Nephron progenitor cell (in vitro differentiated cells): ENCODE measurements around the gene GSE1.

Source experiments
- DNase-seq: peaks from one replicate; pipeline ENCODE4 v3.0.0; 2021
- H3K27ac Mint-ChIP-seq: 2 replicates; pipeline ENCODE4 v1.8.0; 2021; ENCODE audit warnings: mild to moderate bottlenecking, moderate library complexity, mixed read lengths
- H3K27me3 Mint-ChIP-seq: 2 replicates; pipeline ENCODE4 v1.8.0; 2021; ENCODE audit warnings: mild to moderate bottlenecking, low read depth, mixed read lengths; ENCODE audit not compliant: poor library complexity
- H3K36me3 Mint-ChIP-seq: 2 replicates; pipeline ENCODE4 v1.8.0; 2021; ENCODE audit warnings: low read depth, mixed read lengths
- H3K4me1 Mint-ChIP-seq: 2 replicates; pipeline ENCODE4 v1.8.0; 2021; ENCODE audit warnings: mixed read lengths
- H3K4me3 Mint-ChIP-seq: 2 replicates; pipeline ENCODE4 v1.8.0; 2021; ENCODE audit warnings: mild to moderate bottlenecking, moderate library complexity, mixed read lengths
- H3K9me3 Mint-ChIP-seq: 2 replicates; pipeline ENCODE4 v1.8.0; 2021; ENCODE audit warnings: mild to moderate bottlenecking, moderate library complexity, mixed read lengths
- TF ChIP-seq, protein P1 (sequence below): fragments of 200-600 bp; sonication (generic); IDR thresholded peaks from 2 replicates; pipeline ENCODE4 v1.5.0; 2021; ENCODE audit warnings: antibody characterized with exemption

Gene GSE1

DNA sequence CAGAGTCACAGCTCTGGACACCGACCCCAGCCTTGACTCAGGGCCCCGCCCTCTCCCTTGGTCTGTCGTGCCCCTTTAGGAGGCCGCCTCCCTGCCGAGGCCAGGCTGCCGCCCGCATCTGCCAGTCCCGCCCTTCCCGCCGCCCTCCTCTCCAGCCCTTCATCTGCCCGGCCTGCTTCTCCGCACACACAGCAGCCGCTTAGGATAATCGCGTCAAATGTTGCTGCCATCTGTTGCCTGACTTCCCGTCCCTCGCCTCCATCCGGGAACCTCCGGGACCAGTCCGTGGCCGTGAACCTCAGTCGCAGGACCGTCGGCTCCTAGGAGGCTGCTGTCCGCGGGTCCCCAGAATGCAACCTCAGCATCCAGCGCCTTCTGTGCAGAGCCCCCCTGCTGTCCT, 11.9 kb downstream of the GSE1 start:
- peaks cover 36% of the 10 kb centered on the region for H3K36me3 Mint-ChIP-seq
- H3K9me3 Mint-ChIP-seq, result peaks cover 14% of the 10 kb centered on the region
- DNase-seq, result no peak
- no peak overlapping the region for H3K27ac Mint-ChIP-seq
- TF ChIP-seq, protein P1, sequence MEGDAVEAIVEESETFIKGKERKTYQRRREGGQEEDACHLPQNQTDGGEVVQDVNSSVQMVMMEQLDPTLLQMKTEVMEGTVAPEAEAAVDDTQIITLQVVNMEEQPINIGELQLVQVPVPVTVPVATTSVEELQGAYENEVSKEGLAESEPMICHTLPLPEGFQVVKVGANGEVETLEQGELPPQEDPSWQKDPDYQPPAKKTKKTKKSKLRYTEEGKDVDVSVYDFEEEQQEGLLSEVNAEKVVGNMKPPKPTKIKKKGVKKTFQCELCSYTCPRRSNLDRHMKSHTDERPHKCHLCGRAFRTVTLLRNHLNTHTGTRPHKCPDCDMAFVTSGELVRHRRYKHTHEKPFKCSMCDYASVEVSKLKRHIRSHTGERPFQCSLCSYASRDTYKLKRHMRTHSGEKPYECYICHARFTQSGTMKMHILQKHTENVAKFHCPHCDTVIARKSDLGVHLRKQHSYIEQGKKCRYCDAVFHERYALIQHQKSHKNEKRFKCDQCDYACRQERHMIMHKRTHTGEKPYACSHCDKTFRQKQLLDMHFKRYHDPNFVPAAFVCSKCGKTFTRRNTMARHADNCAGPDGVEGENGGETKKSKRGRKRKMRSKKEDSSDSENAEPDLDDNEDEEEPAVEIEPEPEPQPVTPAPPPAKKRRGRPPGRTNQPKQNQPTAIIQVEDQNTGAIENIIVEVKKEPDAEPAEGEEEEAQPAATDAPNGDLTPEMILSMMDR, result no peak
- peaks cover 60% of the 10 kb centered on the region for H3K27me3 Mint-ChIP-seq
- peaks cover 61% of the 10 kb centered on the region for H3K4me1 Mint-ChIP-seq
- no peak overlapping the region for H3K4me3 Mint-ChIP-seq

DNA sequence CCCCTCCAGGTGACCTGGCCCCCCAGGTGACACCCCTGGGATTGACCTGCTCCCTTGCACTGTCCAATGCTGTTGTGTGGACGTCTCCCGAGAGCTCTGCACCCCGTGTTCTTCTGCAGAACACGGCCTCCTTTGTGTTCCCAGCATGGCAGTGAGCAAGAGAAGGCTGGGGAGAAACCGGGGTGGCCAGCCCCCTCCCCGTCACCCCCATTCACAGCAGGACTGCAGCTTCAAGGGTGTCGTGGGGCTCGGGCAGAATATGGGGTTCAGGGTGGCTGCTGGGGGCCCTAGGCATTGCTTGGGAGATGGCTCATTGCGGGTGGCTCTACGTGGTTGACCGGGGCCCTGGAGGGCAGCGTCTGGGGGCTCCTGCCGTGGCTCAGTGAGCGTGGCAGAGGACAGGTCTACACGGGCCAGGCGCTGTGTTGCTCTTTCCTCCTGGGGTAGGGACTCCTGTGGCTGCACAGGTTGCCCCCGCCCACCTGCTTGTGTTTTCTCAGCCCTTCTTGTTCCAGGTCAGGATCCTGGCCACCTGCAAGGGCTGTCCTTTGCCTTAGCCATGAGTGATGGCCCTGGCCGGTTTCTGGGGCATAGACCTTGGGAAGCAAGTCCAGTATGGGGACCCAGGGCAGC, 12.5 kb downstream of the GSE1 start:
- H3K27ac Mint-ChIP-seq, result no peak overlapping the region
- peaks cover 16% of the 10 kb centered on the region for H3K9me3 Mint-ChIP-seq

DNA sequence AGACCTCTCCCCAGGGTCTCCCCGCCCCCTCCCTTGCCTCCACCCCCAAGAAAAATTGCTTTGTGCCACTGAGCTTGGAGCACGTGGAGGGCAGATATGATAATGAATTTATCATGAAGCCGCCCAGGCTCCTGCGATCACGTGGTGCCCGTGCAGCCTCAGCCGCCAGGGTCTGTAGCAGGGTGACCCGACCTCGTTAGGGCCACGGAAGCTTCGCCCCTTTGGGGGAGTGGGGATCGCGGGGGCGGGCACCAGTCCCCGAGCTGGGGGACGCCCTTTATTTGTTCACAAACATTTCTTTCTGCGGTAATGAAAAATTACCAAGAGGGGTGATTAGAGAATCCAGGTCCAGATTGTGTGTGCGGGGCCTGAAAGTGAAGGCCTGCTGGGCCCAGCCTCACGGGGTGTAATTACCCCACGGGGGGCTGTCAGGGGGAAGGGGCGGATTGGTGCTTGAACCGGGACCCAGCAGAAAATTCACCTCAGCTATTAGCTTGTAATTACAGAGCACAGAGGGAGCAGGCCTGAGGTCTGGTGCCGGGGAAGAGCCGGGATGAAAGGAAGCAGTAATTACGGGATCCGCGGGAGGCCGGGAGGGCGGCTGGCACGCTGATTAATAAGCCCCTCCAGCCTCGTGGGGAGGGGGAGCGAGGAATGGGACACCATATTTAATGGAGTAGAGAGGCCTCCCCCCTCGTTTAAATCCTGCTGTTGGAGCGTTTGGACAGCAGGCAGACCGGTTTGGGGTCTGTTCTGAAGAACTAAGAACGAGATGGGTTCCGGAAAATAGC, 13.3 kb downstream of the GSE1 start:
- Mint-ChIP-seq H3K27me3 (peaks cover 50% of the 10 kb centered on the region), H3K4me3 (peak overlapping the region; percentile 69), H3K27ac (no peak overlapping the region), H3K36me3 (peaks cover 29% of the 10 kb centered on the region), H3K4me1 (peaks cover 52% of the 10 kb centered on the region), H3K9me3 (peaks cover 16% of the 10 kb centered on the region)
- TF ChIP-seq, protein P1, result no peak
- peak; percentile 51 for DNase-seq

More for the DNA sequence above, 12.5 kb downstream of the GSE1 start:
- peaks cover 59% of the 10 kb centered on the region for H3K4me1 Mint-ChIP-seq
- no peak for DNase-seq
- no peak overlapping the region for H3K4me3 Mint-ChIP-seq
- peaks cover 37% of the 10 kb centered on the region for H3K36me3 Mint-ChIP-seq
- TF ChIP-seq, protein P1, result no peak
- peaks cover 58% of the 10 kb centered on the region for H3K27me3 Mint-ChIP-seq

DNA sequence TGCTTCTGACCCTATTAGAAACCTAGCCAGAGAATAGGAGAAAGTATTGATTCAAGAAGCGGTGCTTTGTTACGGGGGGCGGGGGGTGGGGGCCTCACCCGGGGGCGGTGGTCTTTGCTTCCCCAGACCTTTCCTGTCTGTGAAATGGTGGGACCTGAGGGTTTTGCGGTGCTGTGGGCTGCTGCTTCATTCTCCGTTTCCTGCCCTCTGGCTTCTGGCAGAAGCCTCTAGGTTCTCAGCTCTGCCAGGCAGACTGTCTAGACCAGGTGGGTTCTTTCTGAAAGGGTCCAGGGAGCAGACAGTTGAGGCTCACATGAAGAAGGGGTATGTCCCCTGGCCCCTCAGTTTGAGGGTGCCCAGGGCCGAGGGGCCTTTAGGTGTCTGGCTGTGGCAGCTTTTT, 14.0 kb downstream of the GSE1 start:
- H3K27me3 Mint-ChIP-seq, result peaks cover 43% of the 10 kb centered on the region
- peaks cover 24% of the 10 kb centered on the region for H3K36me3 Mint-ChIP-seq
- H3K4me1 Mint-ChIP-seq, result peaks cover 47% of the 10 kb centered on the region
- no peak for DNase-seq
- H3K27ac Mint-ChIP-seq, result no peak overlapping the region
- no peak overlapping the region for H3K4me3 Mint-ChIP-seq
- peaks cover 16% of the 10 kb centered on the region for H3K9me3 Mint-ChIP-seq
- TF ChIP-seq, protein P1, result no peak

DNA sequence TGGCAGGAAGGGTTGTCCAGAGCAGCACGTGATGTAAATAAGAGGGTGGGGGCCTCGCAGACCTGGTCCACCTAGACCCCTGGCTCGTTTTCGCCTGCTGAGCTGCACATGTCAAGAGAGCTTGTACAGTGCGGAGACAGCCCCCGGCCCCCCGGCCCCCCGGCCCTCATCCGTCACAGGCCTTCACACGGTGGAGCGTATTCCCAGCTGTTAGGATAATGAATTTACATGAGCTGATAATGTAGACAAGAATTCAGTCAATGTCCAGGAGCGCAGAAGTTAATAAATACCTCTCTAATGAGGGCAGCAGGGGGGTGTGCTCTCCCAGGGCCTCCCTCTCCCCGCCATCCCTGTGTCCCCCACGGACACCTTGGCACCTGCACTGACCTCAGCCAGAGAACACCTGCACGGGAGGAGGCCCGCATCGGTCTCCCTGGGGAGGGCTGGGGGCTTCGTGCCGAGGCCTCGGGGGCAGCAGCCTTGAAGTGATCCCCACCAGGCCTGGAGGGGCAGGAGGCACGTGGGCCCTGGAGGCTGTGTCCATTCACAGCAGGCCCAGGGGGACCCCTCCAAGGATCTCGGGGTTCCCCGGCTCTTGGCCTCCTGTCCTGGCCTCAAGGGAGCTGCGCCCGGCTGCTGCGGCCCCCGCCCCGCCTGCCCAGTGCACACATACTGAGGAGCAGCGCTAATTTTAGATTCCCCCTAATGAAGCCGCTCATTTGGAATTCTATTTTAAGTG, 14.6 kb downstream of the GSE1 start:
- peaks cover 16% of the 10 kb centered on the region for H3K9me3 Mint-ChIP-seq
- TF ChIP-seq, protein P1, result no peak
- H3K36me3 Mint-ChIP-seq, result peaks cover 24% of the 10 kb centered on the region
- no peak overlapping the region for H3K4me3 Mint-ChIP-seq
- peaks cover 45% of the 10 kb centered on the region for H3K4me1 Mint-ChIP-seq
- H3K27me3 Mint-ChIP-seq, result peaks cover 37% of the 10 kb centered on the region
- DNase-seq, result no peak
- H3K27ac Mint-ChIP-seq, result no peak overlapping the region
